GM11168 (cell line): ENCODE results near the gene PITPNC1.
"Not testable (repeated sequence)": the region's sequence is repeated elsewhere in the genome, so short reads cannot be mapped to it uniquely, and the experiment has no call there.

Experiments used
- in situ Hi-C: fragments of 300-500 bp; cut with MboI; formaldehyde crosslinking; loops from one replicate; pipeline ENCODE4 v1.12.0; 2022; ENCODE audit warnings: low sequenced_read_pairs; ENCODE audit not compliant: unreplicated experiment

PITPNC1 gene

DNA sequence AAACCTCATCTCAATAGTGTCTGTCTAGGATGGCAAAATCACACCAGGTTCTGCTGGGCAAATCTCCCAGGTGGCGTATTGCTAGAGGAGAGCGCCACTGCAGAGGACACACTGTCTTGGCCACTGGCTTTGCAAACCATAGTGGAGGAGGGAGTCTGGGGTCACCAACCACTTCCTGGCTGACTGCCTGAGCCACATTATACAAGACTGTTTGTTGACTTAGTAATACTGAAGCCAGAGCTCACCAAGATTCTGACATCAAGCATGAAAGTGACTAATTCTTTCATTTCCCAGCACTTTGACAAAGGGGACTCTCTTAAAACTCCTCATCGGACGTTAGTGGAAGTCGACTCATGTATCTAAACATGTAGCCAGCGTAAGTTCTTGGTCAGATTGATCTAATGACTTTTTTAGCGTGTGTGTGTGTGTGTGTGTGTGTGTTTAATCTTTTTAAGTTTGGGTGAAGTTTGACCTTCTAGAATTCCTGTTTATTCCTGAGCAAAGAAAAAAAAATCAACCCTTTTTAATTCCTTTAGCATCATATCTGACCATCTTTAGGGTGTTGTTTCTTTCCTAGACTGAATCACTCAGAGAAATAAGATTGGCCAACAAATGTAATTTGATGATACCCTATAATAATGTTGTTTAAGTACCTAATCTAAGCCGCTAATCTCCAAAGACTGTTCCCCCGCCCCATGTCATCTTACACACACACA is 13.7 kb downstream of the PITPNC1 start:
- in situ Hi-C loops: no loop called here

DNA sequence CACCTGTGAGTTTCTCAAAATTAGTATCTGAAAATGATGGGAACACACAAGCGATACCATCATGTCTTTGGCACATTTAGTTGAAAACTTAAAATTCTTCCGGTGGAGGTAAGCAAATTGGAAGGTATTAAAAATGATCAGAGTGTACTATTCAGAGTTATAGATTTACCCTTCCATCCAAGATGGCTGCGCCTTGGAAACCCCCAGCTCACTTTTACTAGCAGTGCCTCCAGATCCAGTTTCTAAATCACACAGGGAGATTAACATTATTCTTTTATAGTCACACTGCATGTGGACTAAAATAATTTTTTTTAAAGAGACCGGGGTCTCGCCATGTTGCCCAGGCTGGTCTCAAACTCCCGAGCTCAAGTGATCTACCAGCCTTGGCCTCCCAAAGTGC is 15.0 kb downstream of the PITPNC1 start:
- in situ Hi-C loops: no loop called here

DNA sequence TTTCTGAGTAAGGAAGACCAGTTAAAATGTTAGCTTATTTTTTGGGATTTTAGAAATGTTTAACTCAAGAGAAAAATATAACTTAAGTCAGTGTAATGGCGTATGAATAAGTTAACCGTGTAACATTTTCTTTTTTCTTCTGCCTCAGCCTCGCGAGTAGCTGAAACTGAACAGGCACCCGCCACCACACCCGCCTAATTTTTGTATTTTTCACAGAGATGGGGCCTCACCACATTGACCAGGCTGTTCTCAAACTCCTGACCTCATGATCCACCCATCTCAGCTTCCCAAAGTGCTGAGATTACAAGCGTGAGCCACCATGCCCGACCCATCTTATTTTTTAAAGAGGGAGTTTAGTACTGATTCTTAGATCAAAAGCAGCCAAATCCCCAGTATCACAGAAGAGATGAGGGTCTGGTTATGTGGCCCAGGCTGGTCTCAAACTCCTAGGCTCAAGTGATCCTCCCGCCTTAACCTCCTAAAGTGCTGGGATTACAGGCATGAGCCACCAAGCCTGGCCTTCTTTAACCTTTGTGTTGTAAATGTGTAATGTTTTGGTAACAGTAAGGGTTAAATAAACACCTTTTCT is 16.8 kb downstream of the PITPNC1 start:
- in situ Hi-C loops: no loop called here

DNA sequence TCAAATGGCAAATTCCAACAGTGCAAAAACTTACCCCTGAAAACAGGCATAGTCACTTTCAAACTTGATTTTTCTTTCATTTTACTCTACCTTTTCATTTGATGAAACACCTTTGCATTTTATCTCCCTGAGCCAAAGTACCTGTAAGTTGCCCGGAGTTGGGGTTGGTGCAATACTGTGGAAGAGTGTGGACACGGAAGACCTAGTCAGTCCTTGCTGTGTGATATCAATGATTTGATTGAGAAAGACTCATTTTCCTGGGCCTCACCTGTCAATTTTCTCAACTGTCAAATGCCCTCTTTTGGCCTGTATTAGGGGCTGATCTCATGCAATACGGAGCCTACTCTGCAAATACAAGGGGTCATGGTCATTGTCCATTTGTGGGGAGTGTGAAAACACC is 22.6 kb downstream of the PITPNC1 start:
- in situ Hi-C loops: no loop called here

DNA sequence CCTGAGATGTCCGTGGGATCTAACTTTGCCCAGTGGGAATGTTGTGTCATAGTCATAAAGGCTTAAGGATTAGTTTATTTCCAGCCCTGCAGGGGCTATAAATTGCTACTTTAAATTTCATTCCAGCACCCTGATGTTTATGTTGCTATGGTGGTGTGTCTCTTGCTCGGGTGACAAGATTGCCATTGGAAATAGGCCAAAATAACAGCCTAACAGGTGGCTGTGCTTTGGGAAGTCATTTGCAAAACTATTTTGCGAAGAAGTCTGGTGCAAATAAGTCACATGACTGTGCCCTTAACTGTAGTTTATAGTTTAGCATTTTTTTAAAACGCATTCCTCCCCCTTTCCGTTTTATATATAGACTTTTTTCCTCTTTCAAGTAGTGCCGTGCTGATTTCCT is 23.1 kb downstream of the PITPNC1 start:
- in situ Hi-C loops: no loop called here

DNA sequence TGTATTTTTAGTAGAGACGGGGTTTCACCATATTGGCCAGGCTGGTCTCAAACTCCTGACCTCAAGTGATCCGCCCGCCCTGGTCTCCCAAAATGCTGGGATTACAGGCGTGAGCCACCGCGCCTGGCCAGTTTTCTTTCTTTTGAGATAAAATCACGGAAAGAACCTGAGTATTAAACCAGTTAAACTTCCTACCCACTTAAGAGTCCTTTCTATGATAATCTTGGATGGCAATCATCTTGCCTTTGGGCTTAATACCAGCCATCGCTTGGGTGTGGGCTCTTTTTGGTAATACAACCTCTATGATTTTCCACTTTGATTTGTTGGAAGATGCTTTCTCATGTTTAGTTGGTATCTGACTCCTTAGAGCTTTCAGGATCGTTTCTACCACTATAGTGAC is 24.0 kb downstream of the PITPNC1 start:
- in situ Hi-C loops: no loop called here

DNA sequence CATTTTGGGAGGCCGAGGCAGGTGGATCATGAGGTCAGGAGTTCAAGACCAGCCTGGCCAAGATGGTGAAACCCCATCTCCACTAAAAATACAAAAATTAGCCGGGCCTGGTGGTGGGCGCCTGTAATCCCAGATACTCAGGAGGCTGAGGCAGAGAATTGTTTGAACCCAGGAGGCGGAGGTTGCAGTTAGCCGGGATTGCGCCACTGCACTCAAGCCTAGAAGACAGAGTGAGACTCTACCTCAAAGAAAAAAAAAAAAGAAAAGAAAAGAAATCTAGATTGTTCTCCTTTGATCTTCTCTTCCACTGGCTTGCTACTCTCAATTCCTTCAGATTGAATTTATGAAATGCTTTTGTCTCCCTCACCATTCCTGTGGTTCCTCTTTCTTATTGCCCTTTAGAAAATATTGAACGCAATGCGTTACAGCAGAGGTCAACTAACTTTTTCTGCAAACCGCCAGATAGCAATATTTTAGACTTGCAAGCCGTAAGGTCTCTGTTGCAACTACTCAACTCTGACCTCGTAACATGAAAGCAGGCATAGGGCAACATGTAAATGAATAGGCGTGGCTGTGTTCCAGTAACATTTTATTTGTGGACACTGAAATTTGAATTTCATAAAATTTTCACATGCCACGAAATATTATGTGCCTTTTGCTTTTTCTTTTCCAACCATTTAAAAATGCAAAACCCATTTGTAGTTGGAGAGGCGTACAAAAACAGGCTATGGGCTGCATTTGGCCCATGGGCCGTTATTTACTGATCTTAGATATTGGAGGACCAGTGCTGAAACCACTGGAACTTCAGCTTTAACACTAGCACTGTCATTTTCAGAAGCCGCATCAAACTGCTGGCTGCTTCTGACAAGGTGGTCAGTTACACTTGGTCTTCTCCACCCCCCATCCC is 24.8 kb downstream of the PITPNC1 start:
- in situ Hi-C loops: no loop called here

DNA sequence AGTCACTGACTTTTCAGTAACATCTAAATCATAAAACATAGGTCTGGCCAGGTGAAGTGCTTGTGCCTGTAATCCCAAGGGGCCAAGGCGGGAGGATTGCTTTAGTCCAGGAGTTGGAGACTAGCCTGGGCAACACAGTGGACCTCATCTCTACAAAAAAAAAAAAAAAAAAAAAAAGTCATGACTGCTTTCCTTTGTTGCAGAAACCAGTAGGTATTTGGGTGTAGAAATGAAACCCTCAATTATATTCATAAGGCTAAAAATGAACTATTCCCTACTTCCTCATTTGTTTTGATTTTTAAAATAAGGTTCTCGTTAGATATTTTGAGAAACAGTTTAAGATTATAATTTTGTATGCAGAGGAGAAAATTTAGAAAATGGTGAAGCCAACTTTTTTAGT is 26.0 kb downstream of the PITPNC1 start:
- in situ Hi-C loops: no loop called here

DNA sequence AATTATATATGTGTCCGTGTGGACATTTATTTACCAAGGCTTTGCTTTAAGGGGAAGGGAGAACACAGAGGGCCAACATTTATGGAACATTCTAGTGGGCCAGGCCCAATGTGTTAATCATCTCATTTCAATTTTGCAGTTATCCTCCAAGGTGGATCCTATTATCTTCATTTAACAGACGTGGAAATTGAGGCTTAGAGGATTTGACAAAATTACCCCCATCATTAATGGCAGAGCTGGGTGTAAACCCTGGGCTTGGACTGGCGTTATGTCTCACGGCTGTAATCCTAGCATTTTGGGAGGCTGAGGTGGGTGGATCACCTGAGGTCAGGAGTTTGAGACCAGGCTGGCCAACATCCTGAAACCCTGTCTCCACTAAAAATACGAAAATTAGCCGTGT is 26.4 kb downstream of the PITPNC1 start:
- in situ Hi-C loops: no loop called here

DNA sequence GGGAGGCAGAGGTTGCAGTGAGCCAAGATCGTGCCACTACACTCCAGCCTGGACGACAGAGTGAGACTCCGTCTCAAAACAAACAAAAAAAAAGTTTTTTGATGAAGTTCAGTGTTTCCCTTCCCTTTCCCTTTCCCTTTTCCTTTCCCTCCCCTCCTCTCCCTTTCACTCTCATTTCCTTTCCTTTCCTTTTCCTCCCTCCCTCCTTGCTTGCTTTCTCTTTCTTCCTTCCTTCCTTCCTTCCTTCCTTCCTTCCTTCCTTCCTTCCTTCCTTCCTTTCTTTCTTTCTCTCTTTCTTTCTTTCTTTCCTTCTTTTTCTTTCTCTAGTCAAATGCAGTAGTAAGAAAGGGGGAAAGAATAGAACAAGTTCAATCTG is 31.4 kb downstream of the PITPNC1 start:
- in situ Hi-C loops: not testable (repeated sequence)

DNA sequence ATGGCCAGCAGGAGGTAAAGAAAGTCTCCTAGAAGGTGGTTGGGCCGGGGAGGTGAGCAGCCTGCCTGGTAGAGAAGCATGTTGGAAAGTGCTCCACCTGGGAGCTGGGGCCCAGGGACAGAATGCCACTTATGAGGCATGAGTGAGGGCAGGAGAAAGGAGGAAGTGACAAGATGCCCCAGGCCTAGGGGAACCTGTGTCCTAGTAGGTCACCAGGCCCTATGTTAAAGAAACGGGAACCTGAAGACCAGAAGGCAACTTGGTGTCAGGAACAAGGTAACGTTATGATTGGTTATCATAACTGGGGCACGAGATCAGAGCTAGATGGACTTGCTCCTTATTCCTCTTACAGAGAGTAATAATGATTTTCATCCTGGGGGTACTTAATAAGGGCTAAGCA is 34.3 kb downstream of the PITPNC1 start:
- in situ Hi-C loops: no loop called here

DNA sequence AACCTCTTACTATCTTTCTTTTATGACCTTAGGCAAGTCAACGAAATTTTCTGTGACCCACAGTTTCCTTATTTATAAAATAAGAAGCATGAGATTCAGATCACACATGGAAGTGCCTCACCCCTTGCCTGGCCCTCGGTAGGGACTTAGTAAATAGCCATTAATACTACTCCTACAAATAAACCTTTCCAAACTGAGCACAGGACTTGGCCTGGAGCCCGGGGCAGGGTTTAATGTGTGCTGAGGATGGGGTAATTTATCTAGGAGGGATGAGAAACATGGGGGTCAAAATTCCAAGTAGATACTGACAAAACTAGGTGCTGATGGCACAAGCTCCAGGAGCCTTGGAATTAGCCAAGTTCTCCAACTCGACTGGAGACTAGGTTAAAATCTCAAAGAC is 35.0 kb downstream of the PITPNC1 start:
- in situ Hi-C loops: no loop called here

DNA sequence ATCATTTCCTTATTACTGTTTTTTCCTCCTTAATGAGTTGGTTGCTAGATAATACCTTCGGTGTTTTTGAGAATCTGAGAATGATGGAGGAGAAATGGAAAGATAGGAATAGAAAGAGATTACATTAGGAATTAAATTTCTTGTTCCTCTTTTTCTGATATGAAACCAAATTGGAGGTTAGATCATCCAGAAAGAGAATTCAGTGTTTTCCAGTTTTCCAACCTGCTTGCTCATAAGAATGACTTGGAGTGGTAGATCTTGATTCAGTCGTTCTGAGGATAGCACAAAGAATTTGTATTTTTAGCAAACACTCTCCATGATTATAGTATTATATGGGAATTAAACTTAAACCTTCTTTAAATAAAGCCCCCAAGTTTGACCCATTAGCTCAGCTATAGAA is 35.9 kb downstream of the PITPNC1 start:
- in situ Hi-C loops: no loop called here

DNA sequence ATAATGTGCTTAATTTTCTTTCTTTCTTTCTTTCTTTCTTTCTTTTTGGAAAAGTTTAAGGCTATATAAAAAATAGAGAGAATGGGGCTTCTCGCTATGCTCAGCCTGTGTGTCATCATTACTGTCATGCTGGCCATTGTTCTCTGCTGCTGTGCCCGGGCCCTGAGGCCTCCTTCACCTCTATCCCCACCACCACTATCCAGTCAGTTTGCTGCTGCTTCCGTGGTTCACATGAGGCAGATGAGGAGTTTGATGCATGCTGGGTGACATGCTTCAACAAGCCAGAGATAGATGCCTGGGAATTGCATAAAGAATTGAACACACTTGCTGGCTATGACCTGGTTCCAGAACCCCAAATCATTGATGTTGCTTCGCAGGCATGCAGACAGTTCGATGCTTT is 36.3 kb downstream of the PITPNC1 start:
- in situ Hi-C loops: no loop called here

DNA sequence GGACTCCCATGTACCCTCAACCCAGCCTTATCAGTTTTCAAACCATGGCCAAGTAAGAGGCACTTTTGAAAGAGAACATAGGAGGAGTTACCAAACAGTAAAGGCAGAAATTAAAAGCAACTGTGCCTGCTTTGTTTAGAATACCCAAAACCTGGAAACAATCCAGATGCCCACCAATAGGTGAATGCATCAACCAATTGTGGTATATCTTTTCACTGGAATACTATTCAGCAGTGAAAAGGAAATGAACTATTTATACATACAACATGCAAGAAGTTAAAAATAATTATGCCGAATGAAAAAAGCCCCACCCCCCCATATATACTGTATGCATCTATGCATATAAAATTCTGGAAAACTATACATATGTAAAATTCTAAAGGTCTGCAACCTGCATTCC is 37.0 kb downstream of the PITPNC1 start:
- in situ Hi-C loops: no loop called here

DNA sequence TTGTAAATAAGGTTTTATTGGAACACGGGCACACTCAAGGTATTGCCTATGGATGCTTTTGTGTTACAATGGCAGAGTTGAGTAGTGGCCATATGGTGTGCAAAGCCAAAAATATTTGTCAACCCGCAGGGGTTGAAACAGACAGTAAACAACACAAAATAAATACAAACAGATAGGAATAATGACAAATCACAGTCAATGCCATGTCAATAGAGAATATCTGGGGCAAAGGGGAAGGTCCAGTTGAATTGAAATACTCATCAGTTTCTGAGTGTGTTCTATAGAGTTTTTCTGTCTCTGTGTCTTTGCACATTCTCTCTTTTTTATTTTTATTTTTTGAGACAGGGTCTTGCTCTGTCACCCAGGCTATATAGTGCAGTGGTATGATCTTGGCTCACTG is 37.5 kb downstream of the PITPNC1 start:
- in situ Hi-C loops: no loop called here

DNA sequence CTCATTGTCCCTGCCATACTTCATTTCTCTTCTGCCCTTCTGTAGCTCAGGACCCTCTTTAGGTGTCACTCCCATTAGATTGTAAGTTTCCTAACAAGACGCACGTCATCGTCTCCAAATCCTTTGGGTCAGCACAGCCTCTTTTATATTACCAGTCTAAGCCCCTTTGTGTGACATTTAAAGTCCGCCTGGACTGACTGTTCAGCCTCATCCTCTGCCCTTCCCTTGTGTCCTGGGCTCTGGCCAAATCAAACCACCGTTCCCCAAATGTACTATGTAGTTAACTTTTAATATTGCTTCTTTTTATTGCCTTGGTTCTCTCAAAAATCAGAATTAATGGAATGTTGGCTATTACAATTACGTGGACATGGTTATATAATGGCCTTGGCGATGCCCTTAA is 38.2 kb downstream of the PITPNC1 start:
- in situ Hi-C loops: no loop called here

DNA sequence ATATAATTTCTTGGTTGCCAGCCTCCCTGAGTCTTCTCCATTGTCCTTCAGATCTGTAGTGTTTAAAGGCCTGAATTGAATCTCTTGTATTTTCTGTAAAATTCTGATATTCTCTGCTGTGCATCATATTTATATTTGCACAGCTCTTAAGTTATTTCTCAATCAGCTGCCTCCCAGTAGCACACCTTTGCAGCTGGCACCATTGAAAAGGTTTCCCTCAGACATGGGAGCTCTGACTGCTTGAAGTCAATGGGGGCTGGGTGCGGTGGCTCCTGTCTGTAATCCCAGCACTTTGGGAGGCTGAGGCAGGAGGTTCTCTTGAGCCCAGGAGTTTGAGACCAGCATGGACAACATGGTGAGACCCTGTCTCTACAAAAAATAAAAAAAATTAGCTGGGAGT is 40.4 kb downstream of the PITPNC1 start:
- in situ Hi-C loops: no loop called here

DNA sequence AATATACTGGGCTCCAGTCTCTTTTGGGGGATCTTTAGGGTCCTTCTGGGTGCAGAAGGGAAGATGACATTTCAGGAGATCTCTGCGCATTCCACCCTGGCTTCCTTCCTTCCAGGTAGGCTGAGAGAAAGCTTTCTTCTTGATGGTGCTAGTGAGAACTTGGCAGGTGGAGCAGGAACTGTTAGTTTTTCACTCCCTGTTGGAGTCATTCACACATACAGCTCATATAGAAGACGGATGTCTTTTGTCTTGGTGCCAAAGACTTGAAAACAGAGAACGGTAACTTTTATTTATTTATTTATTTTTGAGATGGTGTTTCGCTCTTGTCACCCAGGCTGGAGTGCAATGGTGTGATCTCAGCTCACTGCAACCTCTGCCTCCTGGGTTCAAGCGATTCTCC is 43.9 kb downstream of the PITPNC1 start:
- in situ Hi-C loops: no loop called here

DNA sequence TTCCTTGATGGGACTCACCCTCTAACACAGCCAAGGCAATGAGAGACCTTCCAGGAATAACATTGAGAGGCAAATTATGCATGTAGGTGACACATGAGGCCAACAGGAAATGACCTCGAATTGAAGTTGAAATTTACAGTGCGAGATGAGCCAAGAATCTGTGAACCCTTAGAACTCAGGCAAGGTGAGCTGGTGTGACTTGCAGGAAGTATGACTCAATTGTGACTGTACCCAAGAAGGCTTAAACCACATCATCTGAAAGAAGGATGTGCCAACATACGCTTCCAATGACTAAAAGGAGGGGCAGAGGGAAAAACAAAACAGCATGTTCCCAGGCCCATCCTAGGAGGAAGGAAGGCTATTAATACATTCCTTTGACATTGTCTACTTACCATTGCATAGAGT is 44.8 kb downstream of the PITPNC1 start:
- in situ Hi-C loops: no loop called here

DNA sequence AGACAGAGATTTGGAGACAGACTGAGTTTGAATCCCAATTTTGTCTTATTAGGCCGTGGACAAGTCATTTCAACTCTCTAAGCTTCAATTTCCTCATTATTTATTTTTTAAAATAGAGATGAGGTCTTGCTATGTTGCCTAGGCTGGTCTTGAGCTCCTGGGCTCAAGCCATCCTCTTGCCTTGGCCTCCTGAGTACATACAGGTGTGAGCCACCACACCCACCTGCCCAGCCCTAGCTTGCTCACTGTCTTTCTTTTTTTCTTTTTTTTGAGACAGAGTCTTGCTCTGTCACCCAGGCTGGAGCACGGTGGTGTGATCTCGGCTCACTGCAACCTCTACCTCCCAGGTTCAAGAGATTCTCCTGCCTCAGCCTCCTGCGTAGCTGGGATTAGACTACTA is 45.2 kb downstream of the PITPNC1 start:
- in situ Hi-C loops: not testable (repeated sequence)
